Astrocyte of the spinal cord (primary cell): ENCODE data around the gene RPRD1A.
A peak's percentile ranks its signal among the peaks of the same experiment; 100 is the strongest.

Source experiments
- DNase-seq: peaks from one replicate; pipeline ENCODE4 v3.0.0; 2011; ENCODE audit warnings: low read depth, low spot score
- H3K4me3 ChIP-seq: 2 replicates; pipeline ENCODE4 v1.5.1; 2011; ENCODE audit warnings: low read depth, mild to moderate bottlenecking, low read length, moderate library complexity
- in situ Hi-C: cut with HindIII; loops from 2 replicates; pipeline ENCODE4 v1.10.0; 2017; ENCODE audit warnings: low sequenced_read_pairs
- TF ChIP-seq, protein P1 (sequence below): IDR thresholded peaks from 2 replicates; pipeline ENCODE4 v1.5.1; 2012; ENCODE audit warnings: low read depth, mild to moderate bottlenecking, low read length, inconsistent platforms

The RPRD1A gene

GRCh38 chr18:35979112-35979511 lies 88.2 kb downstream of the RPRD1A start:
- no peak overlapping the region for H3K4me3 ChIP-seq
- TF ChIP-seq, protein P1, sequence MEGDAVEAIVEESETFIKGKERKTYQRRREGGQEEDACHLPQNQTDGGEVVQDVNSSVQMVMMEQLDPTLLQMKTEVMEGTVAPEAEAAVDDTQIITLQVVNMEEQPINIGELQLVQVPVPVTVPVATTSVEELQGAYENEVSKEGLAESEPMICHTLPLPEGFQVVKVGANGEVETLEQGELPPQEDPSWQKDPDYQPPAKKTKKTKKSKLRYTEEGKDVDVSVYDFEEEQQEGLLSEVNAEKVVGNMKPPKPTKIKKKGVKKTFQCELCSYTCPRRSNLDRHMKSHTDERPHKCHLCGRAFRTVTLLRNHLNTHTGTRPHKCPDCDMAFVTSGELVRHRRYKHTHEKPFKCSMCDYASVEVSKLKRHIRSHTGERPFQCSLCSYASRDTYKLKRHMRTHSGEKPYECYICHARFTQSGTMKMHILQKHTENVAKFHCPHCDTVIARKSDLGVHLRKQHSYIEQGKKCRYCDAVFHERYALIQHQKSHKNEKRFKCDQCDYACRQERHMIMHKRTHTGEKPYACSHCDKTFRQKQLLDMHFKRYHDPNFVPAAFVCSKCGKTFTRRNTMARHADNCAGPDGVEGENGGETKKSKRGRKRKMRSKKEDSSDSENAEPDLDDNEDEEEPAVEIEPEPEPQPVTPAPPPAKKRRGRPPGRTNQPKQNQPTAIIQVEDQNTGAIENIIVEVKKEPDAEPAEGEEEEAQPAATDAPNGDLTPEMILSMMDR: no peak
- no peak for DNase-seq
- in situ Hi-C loops: no loop called here

DNA sequence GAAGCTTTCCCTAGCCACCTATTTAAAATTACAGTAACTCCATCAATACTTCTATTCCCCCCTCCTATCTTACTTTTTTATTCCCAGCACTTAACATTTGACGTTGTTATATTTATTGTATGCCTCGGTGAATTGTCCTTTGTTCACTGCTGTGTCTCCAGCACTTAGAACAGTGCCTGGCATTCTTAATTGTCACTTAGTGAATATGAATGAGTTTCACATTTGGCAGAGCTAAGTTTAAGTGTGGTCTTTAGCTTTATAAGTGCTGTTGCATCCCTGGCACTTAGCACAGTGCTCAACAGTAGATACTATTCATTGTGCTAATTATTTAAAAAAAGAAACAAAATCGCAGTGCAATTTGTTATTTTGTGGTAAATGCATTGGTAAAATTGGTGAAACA lies 93.2 kb downstream of the RPRD1A start:
- H3K4me3 ChIP-seq: no peak overlapping the region
- in situ Hi-C loops: no loop called here
- no peak for DNase-seq
- TF ChIP-seq, protein P1: no peak

DNA sequence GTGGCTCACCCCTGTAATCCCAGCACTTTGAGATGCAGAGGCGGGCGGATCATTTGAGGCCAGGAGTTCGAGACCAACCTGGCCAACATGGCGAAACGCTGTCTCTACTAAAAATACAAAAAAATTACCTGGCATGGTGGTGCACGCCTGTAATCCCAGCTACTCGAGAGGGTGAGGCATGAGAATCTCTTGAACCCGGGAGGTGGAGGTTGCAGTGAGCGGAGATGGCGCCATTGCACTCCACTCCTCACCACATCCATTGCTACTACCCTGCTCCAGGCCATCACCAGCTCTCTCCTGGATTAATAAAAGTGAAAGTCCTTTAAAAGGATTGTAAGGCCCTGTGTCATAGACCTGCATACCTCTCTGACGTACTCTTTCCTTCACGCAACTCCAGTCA lies 93.7 kb downstream of the RPRD1A start:
- in situ Hi-C loops: no loop called here
- no peak for DNase-seq
- H3K4me3 ChIP-seq: peak overlapping the region; percentile 77
- TF ChIP-seq, protein P1: no peak

DNA sequence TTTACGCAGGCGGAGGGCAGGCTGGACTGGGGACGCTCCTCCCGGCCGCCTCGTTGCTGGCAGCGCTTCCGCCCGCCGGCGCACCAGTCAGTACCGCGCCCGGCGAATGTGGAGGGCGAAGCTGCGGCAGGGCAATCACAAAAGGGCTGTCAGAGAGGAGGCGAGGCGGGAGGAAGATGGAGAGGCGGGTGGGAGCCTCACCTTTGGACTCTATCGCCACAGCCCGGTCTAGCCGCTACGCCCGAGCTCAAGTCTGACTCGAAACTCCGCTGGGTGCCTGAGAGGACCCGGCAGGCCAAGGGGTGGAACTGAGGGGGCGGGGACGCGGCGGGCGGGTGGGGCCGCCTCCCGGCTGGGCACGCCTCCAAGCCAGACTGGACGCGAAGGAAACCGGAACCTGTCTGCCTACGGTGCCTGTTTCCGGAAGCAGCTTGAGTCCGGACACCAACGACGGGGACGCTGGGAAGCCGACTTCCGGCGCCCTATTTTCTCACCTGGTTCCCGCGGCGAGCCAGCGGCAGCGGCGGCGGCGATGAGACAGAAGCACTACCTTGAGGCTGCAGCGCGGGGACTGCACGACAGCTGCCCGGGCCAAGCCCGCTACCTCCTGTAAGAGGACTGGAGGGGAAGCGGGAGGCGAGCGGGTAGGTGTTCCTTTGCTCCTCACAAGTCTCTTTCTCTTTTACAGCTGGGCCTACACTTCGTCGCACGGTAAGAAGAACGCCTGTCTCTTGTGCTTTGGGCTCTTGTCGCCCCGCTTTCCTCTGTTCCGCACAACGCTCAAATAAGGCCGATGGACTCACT lies 95.0 kb downstream of the RPRD1A start, which contains the start of gene RMP24:
Gene RMP24, plus strand, starts transcription at position 483 of the 804 bp plus-strand sequence.
- in situ Hi-C loops: no loop called here
- TF ChIP-seq, protein P1: no peak
- H3K4me3 ChIP-seq: peak within 1 kb of the TSS; percentile 77
- peak; percentile 96 for DNase-seq

GRCh38 chr18:35971661-35972196 lies 95.6 kb downstream of the RPRD1A start:
- in situ Hi-C loops: no loop called here
- no peak for DNase-seq
- TF ChIP-seq, protein P1: no peak
- peak overlapping the region; percentile 77 for H3K4me3 ChIP-seq

GRCh38 chr18:35969676-35970075 lies 97.7 kb downstream of the RPRD1A start:
- no peak for DNase-seq
- H3K4me3 ChIP-seq: no peak overlapping the region
- TF ChIP-seq, protein P1: no peak

More at GRCh38 chr18:35969676-35970075, 97.7 kb downstream of the RPRD1A start:
- in situ Hi-C loops: no loop called here
